ENCODE measurements around the gene AATK.

Gene AATK

GRCh38 chr17:81194941-81195901 is 29.2 kb upstream of the AATK start:
- Histone ChIP-seq H3K9me3 (ENCODE audit: control insufficient read depth, low read depth, low read length) (no peaks in the 10 kb centered on the region), H3K4me1 (ENCODE audit: control insufficient read depth, low read depth, low read length) (no peaks in the 10 kb centered on the region), H3K27me3 (ENCODE audit: control insufficient read depth, insufficient read depth, low read length) (no peaks in the 10 kb centered on the region), H3K36me3 (ENCODE audit: control insufficient read depth, low read depth, low read length) (peaks cover 11% of the 10 kb centered on the region), H3K4me3 (ENCODE audit: low read length) (no peak overlapping the region), H3K9ac (ENCODE audit: low read length) (no peak overlapping the region), H3K27ac (ENCODE audit: low read length) (no peak overlapping the region)

DNA sequence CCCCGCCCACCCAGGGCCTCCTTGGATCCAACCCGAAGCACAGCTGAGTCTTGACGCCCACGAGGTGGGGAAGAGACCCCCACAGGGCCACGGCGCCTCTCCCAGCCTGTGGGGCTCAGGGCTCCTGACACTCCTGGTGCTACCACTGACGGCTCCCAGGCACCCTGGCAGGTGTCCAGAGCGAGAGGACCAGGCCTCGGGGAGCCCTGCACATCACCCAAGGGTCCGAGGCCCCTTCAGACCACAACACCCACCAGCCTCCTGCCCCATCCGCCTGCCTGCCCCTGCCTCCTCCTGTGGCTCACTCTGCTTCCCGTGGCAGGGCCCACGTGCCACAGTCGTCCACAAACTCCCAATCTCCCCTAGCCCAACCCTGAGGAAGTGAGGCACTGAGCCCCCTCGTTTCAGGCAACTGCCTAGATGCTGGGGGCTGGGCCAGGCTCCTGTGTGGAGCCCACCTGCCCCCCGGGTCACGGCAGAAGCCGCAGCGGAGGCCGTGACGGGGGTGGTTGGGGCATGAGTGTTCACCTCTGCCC is 28.3 kb upstream of the AATK start:
- peaks cover 11% of the 10 kb centered on the region for H3K36me3 ChIP-seq (ENCODE audit: control insufficient read depth, low read depth, low read length)
- no peaks in the 10 kb centered on the region for H3K27me3 ChIP-seq (ENCODE audit: control insufficient read depth, insufficient read depth, low read length)
- H3K4me3 ChIP-seq (ENCODE audit: low read length): no peak overlapping the region
- no peaks in the 10 kb centered on the region for H3K4me1 ChIP-seq (ENCODE audit: control insufficient read depth, low read depth, low read length)
- no peaks in the 10 kb centered on the region for H3K9me3 ChIP-seq (ENCODE audit: control insufficient read depth, low read depth, low read length)
- H3K9ac ChIP-seq (ENCODE audit: low read length): no peak overlapping the region
- no peak overlapping the region for H3K27ac ChIP-seq (ENCODE audit: low read length)

- no peaks in the 10 kb centered on the region for H3K4me1 ChIP-seq (ENCODE audit: control insufficient read depth, low read depth, low read length)
- H3K9ac ChIP-seq (ENCODE audit: low read length): no peak overlapping the region
- H3K27ac ChIP-seq (ENCODE audit: low read length): no peak overlapping the region
- H3K36me3 ChIP-seq (ENCODE audit: control insufficient read depth, low read depth, low read length): peaks cover 12% of the 10 kb centered on the region
- H3K27me3 ChIP-seq (ENCODE audit: control insufficient read depth, insufficient read depth, low read length): no peaks in the 10 kb centered on the region
- H3K4me3 ChIP-seq (ENCODE audit: low read length): no peak overlapping the region
- no peaks in the 10 kb centered on the region for H3K9me3 ChIP-seq (ENCODE audit: control insufficient read depth, low read depth, low read length)
Measured at GRCh38 chr17:81193470-81194224, 27.6 kb upstream of the AATK start.

GRCh38 chr17:81193051-81193410 is 27.0 kb upstream of the AATK start:
- Histone ChIP-seq H3K27ac (ENCODE audit: low read length) (no peak overlapping the region), H3K4me3 (ENCODE audit: low read length) (no peak overlapping the region), H3K27me3 (ENCODE audit: control insufficient read depth, insufficient read depth, low read length) (no peaks in the 10 kb centered on the region), H3K9me3 (ENCODE audit: control insufficient read depth, low read depth, low read length) (no peaks in the 10 kb centered on the region), H3K9ac (ENCODE audit: low read length) (no peak overlapping the region), H3K4me1 (ENCODE audit: control insufficient read depth, low read depth, low read length) (no peaks in the 10 kb centered on the region), H3K36me3 (ENCODE audit: control insufficient read depth, low read depth, low read length) (peaks cover 9% of the 10 kb centered on the region)

- peaks cover 6% of the 10 kb centered on the region for H3K36me3 ChIP-seq (ENCODE audit: control insufficient read depth, low read depth, low read length)
- no peaks in the 10 kb centered on the region for H3K9me3 ChIP-seq (ENCODE audit: control insufficient read depth, low read depth, low read length)
- H3K27me3 ChIP-seq (ENCODE audit: control insufficient read depth, insufficient read depth, low read length): no peaks in the 10 kb centered on the region
- no peak overlapping the region for H3K4me3 ChIP-seq (ENCODE audit: low read length)
- H3K4me1 ChIP-seq (ENCODE audit: control insufficient read depth, low read depth, low read length): no peaks in the 10 kb centered on the region
- H3K9ac ChIP-seq (ENCODE audit: low read length): no peak overlapping the region
- H3K27ac ChIP-seq (ENCODE audit: low read length): no peak overlapping the region
Measured at GRCh38 chr17:81192386-81193050, 26.5 kb upstream of the AATK start.

- Histone ChIP-seq H3K36me3 (ENCODE audit: control insufficient read depth, low read depth, low read length) (peaks cover 6% of the 10 kb centered on the region), H3K4me3 (ENCODE audit: low read length) (no peak overlapping the region), H3K9ac (ENCODE audit: low read length) (no peak overlapping the region), H3K4me1 (ENCODE audit: control insufficient read depth, low read depth, low read length) (no peaks in the 10 kb centered on the region), H3K27ac (ENCODE audit: low read length) (no peak overlapping the region), H3K9me3 (ENCODE audit: control insufficient read depth, low read depth, low read length) (no peaks in the 10 kb centered on the region), H3K27me3 (ENCODE audit: control insufficient read depth, insufficient read depth, low read length) (no peaks in the 10 kb centered on the region)
Measured at GRCh38 chr17:81191646-81192045, 25.6 kb upstream of the AATK start.

GRCh38 chr17:81191116-81191515 is 25.1 kb upstream of the AATK start:
- H3K9me3 ChIP-seq (ENCODE audit: control insufficient read depth, low read depth, low read length): no peaks in the 10 kb centered on the region
- no peaks in the 10 kb centered on the region for H3K27me3 ChIP-seq (ENCODE audit: control insufficient read depth, insufficient read depth, low read length)
- H3K4me3 ChIP-seq (ENCODE audit: low read length): no peak overlapping the region
- H3K4me1 ChIP-seq (ENCODE audit: control insufficient read depth, low read depth, low read length): no peaks in the 10 kb centered on the region
- no peak overlapping the region for H3K27ac ChIP-seq (ENCODE audit: low read length)
- H3K9ac ChIP-seq (ENCODE audit: low read length): no peak overlapping the region
- peaks cover 6% of the 10 kb centered on the region for H3K36me3 ChIP-seq (ENCODE audit: control insufficient read depth, low read depth, low read length)

DNA sequence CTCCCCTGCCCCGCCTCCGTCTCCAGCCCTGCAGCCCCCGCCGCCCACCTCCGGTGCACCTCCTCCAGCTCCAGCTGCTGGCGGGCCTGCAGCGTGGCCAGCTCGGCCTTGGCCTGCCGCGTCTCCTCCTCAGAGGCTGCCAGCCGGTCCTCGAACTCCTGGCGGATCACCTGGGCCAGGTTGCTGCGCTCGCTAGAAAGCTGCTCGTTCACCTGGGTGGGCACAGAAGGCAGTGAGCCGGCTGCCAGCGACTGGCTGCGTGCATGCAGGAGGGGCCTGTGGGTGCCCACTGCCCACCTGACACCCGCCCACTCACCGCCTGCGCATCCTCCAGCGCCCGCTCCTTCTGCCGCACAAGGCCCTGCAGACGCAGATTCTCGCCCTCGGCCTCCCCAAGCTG is 24.6 kb upstream of the AATK start:
- Histone ChIP-seq H3K36me3 (ENCODE audit: control insufficient read depth, low read depth, low read length) (peaks cover 4% of the 10 kb centered on the region), H3K27me3 (ENCODE audit: control insufficient read depth, insufficient read depth, low read length) (no peaks in the 10 kb centered on the region), H3K27ac (ENCODE audit: low read length) (no peak overlapping the region)

DNA sequence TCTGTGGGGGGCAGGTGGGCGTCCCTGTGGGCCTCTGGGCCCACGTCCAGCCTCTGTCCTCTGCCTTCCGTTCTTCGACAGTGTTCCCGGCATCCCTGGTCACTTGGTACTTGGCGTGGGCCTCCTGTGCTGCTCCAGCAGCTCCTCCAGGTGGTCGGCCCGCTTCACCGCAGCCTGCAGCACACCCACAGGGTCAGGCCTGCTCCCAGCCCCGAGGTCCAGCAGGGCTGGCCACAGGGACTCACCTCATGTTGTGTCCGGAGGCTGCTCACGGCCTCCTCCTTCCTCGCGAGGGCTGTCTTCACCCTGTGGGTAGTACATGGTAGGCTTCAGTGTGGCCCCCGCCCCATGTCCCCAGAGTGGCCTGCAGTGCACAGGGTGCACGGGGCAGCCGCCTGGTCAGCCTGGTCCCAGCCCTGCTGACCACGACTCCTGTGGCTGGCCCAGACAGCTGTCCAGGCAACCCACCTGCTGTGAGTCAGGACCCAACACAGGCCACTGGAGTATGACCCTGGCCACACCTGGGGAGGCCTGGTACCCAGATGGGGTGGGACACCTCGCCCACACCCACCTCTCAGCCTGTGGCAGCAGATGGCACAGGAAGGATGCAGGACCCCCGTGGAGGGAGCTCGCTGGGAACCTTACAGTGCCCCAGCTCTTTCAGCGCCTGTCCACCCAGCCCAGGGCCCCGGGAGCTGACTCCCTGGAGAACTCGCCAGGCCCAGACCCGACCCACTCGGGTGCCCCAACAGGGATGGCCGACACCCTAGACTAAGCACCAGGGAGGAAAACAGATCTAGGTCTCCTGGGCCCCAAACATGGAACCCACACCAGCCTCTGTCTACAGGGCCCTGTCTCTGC is 23.9 kb upstream of the AATK start:
- Histone ChIP-seq H3K9me3 (ENCODE audit: control insufficient read depth, low read depth, low read length) (no peaks in the 10 kb centered on the region), H3K4me3 (ENCODE audit: low read length) (no peak overlapping the region), H3K36me3 (ENCODE audit: control insufficient read depth, low read depth, low read length) (peaks cover 3% of the 10 kb centered on the region), H3K27ac (ENCODE audit: low read length) (no peak overlapping the region), H3K9ac (ENCODE audit: low read length) (no peak overlapping the region), H3K4me1 (ENCODE audit: control insufficient read depth, low read depth, low read length) (no peaks in the 10 kb centered on the region), H3K27me3 (ENCODE audit: control insufficient read depth, insufficient read depth, low read length) (no peaks in the 10 kb centered on the region)

More for the DNA sequence above, 24.6 kb upstream of the AATK start:
- Histone ChIP-seq H3K4me3 (ENCODE audit: low read length) (no peak overlapping the region), H3K4me1 (ENCODE audit: control insufficient read depth, low read depth, low read length) (no peaks in the 10 kb centered on the region), H3K9ac (ENCODE audit: low read length) (no peak overlapping the region), H3K9me3 (ENCODE audit: control insufficient read depth, low read depth, low read length) (no peaks in the 10 kb centered on the region)

GRCh38 chr17:81189016-81189415 is 23.0 kb upstream of the AATK start:
- Histone ChIP-seq H3K9ac (ENCODE audit: low read length) (no peak overlapping the region), H3K9me3 (ENCODE audit: control insufficient read depth, low read depth, low read length) (no peaks in the 10 kb centered on the region), H3K4me3 (ENCODE audit: low read length) (no peak overlapping the region), H3K27ac (ENCODE audit: low read length) (no peak overlapping the region), H3K4me1 (ENCODE audit: control insufficient read depth, low read depth, low read length) (no peaks in the 10 kb centered on the region), H3K27me3 (ENCODE audit: control insufficient read depth, insufficient read depth, low read length) (no peaks in the 10 kb centered on the region), H3K36me3 (ENCODE audit: control insufficient read depth, low read depth, low read length) (peaks cover 3% of the 10 kb centered on the region)

- no peak overlapping the region for H3K4me3 ChIP-seq (ENCODE audit: low read length)
- no peak overlapping the region for H3K27ac ChIP-seq (ENCODE audit: low read length)
- H3K9me3 ChIP-seq (ENCODE audit: control insufficient read depth, low read depth, low read length): no peaks in the 10 kb centered on the region
- no peak overlapping the region for H3K9ac ChIP-seq (ENCODE audit: low read length)
- no peaks in the 10 kb centered on the region for H3K4me1 ChIP-seq (ENCODE audit: control insufficient read depth, low read depth, low read length)
- H3K36me3 ChIP-seq (ENCODE audit: control insufficient read depth, low read depth, low read length): peaks cover 3% of the 10 kb centered on the region
- H3K27me3 ChIP-seq (ENCODE audit: control insufficient read depth, insufficient read depth, low read length): no peaks in the 10 kb centered on the region
Measured at GRCh38 chr17:81188491-81188840, 22.4 kb upstream of the AATK start.
